Kidney epithelial cell (primary cell): ENCODE measurements around the gene ZNF366. TPM values are rescaled to one million over a fixed set of nuclear protein-coding genes. Genes with fewer than 3 reads are reported as not detected.

Source experiments
- DNase-seq: peaks from one replicate; pipeline ENCODE4 v3.0.0-alpha.2; 2010; ENCODE audit warnings: low read depth
- H3K27me3 ChIP-seq: 2 replicates; pipeline ENCODE4 v1.6.0; 2011; ENCODE audit warnings: low read length; ENCODE audit not compliant: control insufficient read depth, insufficient read depth
- H3K36me3 ChIP-seq: 2 replicates; pipeline ENCODE4 v1.5.1; 2011; ENCODE audit warnings: low read length; ENCODE audit not compliant: control insufficient read depth, insufficient read depth
- H3K4me3 ChIP-seq: 2 replicates; pipeline ENCODE4 v1.5.1; 2011; ENCODE audit warnings: low read depth, mild to moderate bottlenecking, control low read depth, low read length
- total RNA-seq: library from RNA; depleted of rRNA; stranded (reverse); fragments of >200 nt; gene quantifications from 2 replicates; pipeline ENCODE4 v1.2.3, GENCODE V29; 2015
- TF ChIP-seq, protein P1 (sequence below): IDR thresholded peaks from 2 replicates; pipeline ENCODE4 v1.5.1; 2011; ENCODE audit warnings: mild to moderate bottlenecking, moderate library complexity, low read length, control low read depth, inconsistent platforms; ENCODE audit not compliant: insufficient read depth, poor library complexity, severe bottlenecking

ZNF366 gene
- total RNA-seq, 1 donor from 2014 or later = 0.13 TPM

DNA sequence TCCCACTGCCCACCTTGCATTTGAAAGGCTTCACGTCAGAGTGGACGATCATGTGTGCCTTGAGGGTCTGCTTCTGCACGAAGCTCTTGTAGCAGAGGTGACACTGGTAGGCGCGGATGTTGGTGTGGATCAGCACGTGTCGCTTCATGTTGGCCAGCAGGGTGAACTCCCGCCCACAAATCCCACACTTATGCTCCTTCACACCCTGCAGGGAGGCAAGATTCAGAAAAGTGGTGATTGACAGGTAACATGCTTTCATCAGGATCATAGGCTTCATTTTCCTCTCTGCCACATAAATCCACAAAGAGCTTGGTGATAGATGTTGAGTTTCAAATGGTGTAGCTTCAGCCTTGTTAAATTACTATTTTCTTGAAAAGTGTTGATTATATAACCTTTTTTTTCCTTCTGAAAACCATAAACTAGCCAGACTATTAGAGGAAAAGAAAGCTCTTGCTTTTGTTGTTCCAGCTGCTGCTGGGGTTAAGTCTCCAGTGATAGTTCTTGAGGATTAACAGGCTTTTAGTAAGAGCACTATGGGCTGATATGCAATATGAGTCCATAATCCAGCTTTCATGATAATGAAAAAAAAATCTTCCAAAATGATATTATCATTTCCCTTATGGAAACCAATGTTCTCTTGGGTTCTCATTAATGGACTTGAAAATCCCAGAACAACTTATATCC, 50.7 kb downstream of the ZNF366 start:
- no peaks in the 10 kb centered on the region for H3K27me3 ChIP-seq
- TF ChIP-seq, protein P1, sequence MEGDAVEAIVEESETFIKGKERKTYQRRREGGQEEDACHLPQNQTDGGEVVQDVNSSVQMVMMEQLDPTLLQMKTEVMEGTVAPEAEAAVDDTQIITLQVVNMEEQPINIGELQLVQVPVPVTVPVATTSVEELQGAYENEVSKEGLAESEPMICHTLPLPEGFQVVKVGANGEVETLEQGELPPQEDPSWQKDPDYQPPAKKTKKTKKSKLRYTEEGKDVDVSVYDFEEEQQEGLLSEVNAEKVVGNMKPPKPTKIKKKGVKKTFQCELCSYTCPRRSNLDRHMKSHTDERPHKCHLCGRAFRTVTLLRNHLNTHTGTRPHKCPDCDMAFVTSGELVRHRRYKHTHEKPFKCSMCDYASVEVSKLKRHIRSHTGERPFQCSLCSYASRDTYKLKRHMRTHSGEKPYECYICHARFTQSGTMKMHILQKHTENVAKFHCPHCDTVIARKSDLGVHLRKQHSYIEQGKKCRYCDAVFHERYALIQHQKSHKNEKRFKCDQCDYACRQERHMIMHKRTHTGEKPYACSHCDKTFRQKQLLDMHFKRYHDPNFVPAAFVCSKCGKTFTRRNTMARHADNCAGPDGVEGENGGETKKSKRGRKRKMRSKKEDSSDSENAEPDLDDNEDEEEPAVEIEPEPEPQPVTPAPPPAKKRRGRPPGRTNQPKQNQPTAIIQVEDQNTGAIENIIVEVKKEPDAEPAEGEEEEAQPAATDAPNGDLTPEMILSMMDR = no peak

DNA sequence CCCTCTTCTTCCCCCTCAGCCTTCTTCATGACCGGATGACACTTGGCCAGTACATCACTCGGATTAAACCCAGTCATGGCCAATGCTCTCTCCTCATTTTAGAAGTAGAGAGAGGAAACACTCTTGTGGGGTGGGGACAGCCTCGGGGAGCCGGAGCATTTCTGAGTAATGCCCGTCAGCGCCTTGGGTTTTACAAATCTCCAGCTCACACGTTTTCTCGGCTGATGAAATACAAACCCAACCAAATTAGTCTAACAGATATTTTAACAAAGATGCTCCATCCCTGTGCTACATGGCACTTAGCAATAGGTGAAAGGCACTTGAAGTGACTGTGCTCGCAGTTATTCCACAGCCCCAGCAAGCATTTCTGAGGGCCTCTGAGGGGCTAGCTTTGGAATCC, 51.7 kb downstream of the ZNF366 start:
- Histone ChIP-seq H3K36me3 (no peaks in the 10 kb centered on the region), H3K4me3 (no peak overlapping the region), H3K27me3 (no peaks in the 10 kb centered on the region)
- TF ChIP-seq, protein P1 = no peak
- no peak for DNase-seq

More for the DNA sequence above, 50.7 kb downstream of the ZNF366 start:
- Histone ChIP-seq H3K4me3 (no peak overlapping the region), H3K36me3 (no peaks in the 10 kb centered on the region)
- DNase-seq = no peak

DNA sequence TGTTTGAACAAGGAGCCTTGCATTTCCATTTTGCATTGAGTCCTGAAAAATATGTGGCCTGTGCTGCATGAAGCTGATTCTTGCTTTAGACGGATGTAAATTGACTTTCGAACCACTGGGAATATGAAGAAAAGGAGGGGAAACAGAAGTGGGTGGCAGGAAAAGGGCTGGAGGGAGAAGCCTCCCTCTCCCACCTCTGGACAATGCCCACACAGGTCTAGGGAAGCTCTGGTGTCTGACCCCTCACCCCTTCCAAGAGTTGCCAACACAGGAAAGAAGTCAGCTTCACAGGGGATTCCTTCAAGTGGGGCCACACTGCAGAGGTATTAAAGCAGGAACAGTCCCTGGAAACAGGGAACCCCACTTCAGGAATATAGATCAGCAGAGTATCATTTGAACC, 52.2 kb downstream of the ZNF366 start:
- Histone ChIP-seq H3K36me3 (no peaks in the 10 kb centered on the region), H3K27me3 (no peaks in the 10 kb centered on the region), H3K4me3 (no peak overlapping the region)
- TF ChIP-seq, protein P1 = no peak
- no peak for DNase-seq

DNA sequence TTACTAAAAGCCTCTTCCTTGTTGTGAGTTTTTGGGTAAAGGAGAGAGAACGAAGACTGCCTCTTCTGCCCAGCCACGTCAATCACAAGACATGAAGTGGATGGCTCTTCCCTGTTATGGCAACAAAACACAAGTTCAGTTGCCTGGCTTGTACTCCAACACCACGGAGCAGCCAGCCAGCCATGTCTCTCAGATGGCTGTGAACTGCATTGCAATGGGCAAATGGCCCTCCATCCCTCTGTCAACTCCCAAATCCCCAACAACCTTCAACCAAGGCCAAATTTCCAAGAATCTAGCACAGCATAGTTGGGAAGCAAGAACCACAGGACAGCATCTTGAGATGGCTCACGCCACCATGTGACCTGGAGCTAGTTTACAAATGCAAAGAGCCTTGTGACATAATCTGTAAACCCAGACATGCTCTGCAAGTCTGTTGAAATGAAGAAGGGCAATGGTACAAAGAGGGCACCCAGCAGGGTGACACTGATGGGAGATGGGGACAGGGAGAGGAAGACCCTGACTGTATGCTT, 53.9 kb downstream of the ZNF366 start:
- Histone ChIP-seq H3K4me3 (no peak overlapping the region), H3K36me3 (no peaks in the 10 kb centered on the region), H3K27me3 (no peaks in the 10 kb centered on the region)
- DNase-seq = no peak
- TF ChIP-seq, protein P1 = no peak

DNA sequence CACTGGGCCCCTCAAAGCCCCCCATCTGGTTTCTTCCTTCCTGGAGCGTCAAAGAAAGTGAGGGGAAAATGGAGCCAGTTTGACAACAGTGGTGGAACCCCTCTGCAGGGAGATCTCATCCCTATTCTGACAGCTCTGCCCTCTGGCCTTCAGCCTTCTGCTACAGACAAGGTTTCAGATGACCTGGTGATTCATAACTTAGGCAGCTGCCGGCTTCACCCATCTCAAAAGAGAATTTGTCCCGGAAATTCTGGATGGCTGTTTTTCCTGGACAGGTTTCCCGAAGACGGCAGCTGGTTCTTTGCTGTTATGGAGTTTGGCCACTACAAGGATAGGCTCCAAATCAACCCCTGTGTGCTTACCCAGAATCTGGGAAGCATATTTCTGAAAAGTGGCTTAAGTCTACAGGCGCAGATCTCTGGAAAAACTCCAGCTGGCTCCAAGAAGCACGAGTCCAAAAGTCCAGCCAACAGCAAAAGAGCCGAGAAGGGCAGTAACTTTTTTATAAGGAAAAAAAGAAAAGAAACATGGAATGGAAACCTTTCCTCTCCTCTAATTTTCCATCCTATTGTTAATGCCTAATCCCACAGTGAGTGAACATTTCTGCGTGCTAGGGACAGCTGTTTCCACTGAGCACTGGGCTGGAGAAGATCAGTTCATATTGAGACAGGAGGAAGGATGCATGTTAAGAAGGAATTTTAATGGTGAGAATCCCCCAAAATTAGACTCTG, 54.5 kb downstream of the ZNF366 start:
- Histone ChIP-seq H3K27me3 (no peaks in the 10 kb centered on the region), H3K36me3 (no peaks in the 10 kb centered on the region), H3K4me3 (no peak overlapping the region)
- no peak for DNase-seq
- TF ChIP-seq, protein P1 = no peak
